C4-2B (cell line): ENCODE results near the gene PEX6.

Experiments
- ZFX ChIP-seq: fragments of 450-650 bp; IDR thresholded peaks from 2 replicates; pipeline ENCODE4 v1.6.1; 2017
- TF ChIP-seq, protein P1 (sequence below): fragments of 450-650 bp; conservative IDR thresholded peaks from 2 replicates; pipeline ENCODE4 v1.5.1; 2017; ENCODE audit warnings: mild to moderate bottlenecking

GRCh38 chr6:43026365-43026764 is 47.4 kb upstream of the PEX6 start:
- TF ChIP-seq, protein P1, sequence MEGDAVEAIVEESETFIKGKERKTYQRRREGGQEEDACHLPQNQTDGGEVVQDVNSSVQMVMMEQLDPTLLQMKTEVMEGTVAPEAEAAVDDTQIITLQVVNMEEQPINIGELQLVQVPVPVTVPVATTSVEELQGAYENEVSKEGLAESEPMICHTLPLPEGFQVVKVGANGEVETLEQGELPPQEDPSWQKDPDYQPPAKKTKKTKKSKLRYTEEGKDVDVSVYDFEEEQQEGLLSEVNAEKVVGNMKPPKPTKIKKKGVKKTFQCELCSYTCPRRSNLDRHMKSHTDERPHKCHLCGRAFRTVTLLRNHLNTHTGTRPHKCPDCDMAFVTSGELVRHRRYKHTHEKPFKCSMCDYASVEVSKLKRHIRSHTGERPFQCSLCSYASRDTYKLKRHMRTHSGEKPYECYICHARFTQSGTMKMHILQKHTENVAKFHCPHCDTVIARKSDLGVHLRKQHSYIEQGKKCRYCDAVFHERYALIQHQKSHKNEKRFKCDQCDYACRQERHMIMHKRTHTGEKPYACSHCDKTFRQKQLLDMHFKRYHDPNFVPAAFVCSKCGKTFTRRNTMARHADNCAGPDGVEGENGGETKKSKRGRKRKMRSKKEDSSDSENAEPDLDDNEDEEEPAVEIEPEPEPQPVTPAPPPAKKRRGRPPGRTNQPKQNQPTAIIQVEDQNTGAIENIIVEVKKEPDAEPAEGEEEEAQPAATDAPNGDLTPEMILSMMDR: no peak
- no peak for TF ChIP-seq ZFX
